SJSA1 (cell line): Measurements from ENCODE around the gene HMGB2. TPM values are rescaled to one million over a fixed set of nuclear protein-coding genes. Genes with fewer than 3 reads are reported as not detected.

Experiments
- DNase-seq, 2 experiments: peaks; one replicate each; pipeline ENCODE4 v3.0.0-alpha.2; 2015 to 2020; ENCODE audit warnings: low spot score in 2 of 2, low read depth in 1 of 2
- H3K27ac ChIP-seq: fragments of 250-450 bp; sonication (Bioruptor Pico); 2 replicates; pipeline ENCODE4 v1.5.1; 2020; ENCODE audit warnings: mild to moderate bottlenecking, moderate library complexity
- H3K27me3 ChIP-seq: fragments of 250-450 bp; sonication (Bioruptor Pico); replicated peaks from 2 replicates; pipeline ENCODE4 v1.5.1; 2020; ENCODE audit warnings: mild to moderate bottlenecking, moderate library complexity
- H3K36me3 ChIP-seq: fragments of 250-450 bp; sonication (Bioruptor Pico); 2 replicates; pipeline ENCODE4 v1.5.1; 2020; ENCODE audit warnings: mild to moderate bottlenecking
- H3K4me1 ChIP-seq: fragments of 250-450 bp; sonication (Bioruptor Pico); replicated peaks from 2 replicates; pipeline ENCODE4 v1.6.1; 2021; ENCODE audit warnings: mild to moderate bottlenecking
- H3K4me3 ChIP-seq: fragments of 250-450 bp; sonication (Bioruptor Pico); 2 replicates; pipeline ENCODE4 v1.5.1; 2020; ENCODE audit warnings: mild to moderate bottlenecking
- H3K9me3 ChIP-seq: fragments of 250-450 bp; sonication (Bioruptor Pico); replicated peaks from 2 replicates; pipeline ENCODE4 v1.5.1; 2020; ENCODE audit warnings: mild to moderate bottlenecking
- total RNA-seq: library from RNA; depleted of rRNA; stranded (reverse); fragments of >200 nt; shearing (Covaris generic); gene quantifications from 2 replicates; pipeline ENCODE4 v1.2.3, GENCODE V29; 2014

Gene HMGB2
- total RNA-seq, 1 experiment from 2014 or later, result 412 TPM

GRCh38 chr4:173328236-173328901 is 5.8 kb downstream of the HMGB2 start:
- DNase-seq, result no peak
- Histone ChIP-seq H3K27me3 (no peaks in the 10 kb centered on the region), H3K36me3 (peaks cover 56% of the 10 kb centered on the region), H3K4me3 (no peak overlapping the region), H3K27ac (no peak overlapping the region), H3K4me1 (peaks cover 11% of the 10 kb centered on the region; the same call in 1 of the 2 replicates), H3K9me3 (no peaks in the 10 kb centered on the region)

GRCh38 chr4:173325007-173325736 is 9.0 kb downstream of the HMGB2 start:
- no peaks in the 10 kb centered on the region for H3K9me3 ChIP-seq
- H3K4me3 ChIP-seq, result no peak overlapping the region

GRCh38 chr4:173319696-173320095 is 14.5 kb downstream of the HMGB2 start:
- Histone ChIP-seq H3K36me3 (no peaks in the 10 kb centered on the region), H3K4me1 (no peaks in the 10 kb centered on the region), H3K27ac (no peak overlapping the region), H3K27me3 (no peaks in the 10 kb centered on the region), H3K4me3 (no peak overlapping the region), H3K9me3 (no peaks in the 10 kb centered on the region)
- no peak for DNase-seq

More at GRCh38 chr4:173325007-173325736, 9.0 kb downstream of the HMGB2 start:
- Histone ChIP-seq H3K36me3 (peaks cover 26% of the 10 kb centered on the region), H3K27me3 (no peaks in the 10 kb centered on the region), H3K27ac (no peak overlapping the region), H3K4me1 (no peaks in the 10 kb centered on the region)
- DNase-seq, result no peak

GRCh38 chr4:173318648-173319211 is 15.4 kb downstream of the HMGB2 start:
- H3K9me3 ChIP-seq, result no peaks in the 10 kb centered on the region
- no peaks in the 10 kb centered on the region for H3K27me3 ChIP-seq
- H3K4me3 ChIP-seq, result no peak overlapping the region
- H3K36me3 ChIP-seq, result no peaks in the 10 kb centered on the region
- H3K4me1 ChIP-seq, result no peaks in the 10 kb centered on the region
- H3K27ac ChIP-seq, result no peak overlapping the region
- peak in 1 of 2 experiments; percentile 42 for DNase-seq

GRCh38 chr4:173318240-173318639 is 15.9 kb downstream of the HMGB2 start:
- Histone ChIP-seq H3K36me3 (no peaks in the 10 kb centered on the region), H3K4me1 (no peaks in the 10 kb centered on the region), H3K27ac (no peak overlapping the region), H3K9me3 (no peaks in the 10 kb centered on the region), H3K27me3 (no peaks in the 10 kb centered on the region), H3K4me3 (no peak overlapping the region)
- no peak for DNase-seq

GRCh38 chr4:173317004-173317403 is 17.2 kb downstream of the HMGB2 start:
- DNase-seq, result no peak
- H3K27ac ChIP-seq, result no peak overlapping the region
- H3K27me3 ChIP-seq, result no peaks in the 10 kb centered on the region
- H3K4me3 ChIP-seq, result no peak overlapping the region
- no peaks in the 10 kb centered on the region for H3K4me1 ChIP-seq
- H3K36me3 ChIP-seq, result no peaks in the 10 kb centered on the region
- no peaks in the 10 kb centered on the region for H3K9me3 ChIP-seq

GRCh38 chr4:173316060-173316459 is 18.1 kb downstream of the HMGB2 start:
- H3K27me3 ChIP-seq, result no peaks in the 10 kb centered on the region
- no peaks in the 10 kb centered on the region for H3K9me3 ChIP-seq
- no peaks in the 10 kb centered on the region for H3K4me1 ChIP-seq
- no peak overlapping the region for H3K4me3 ChIP-seq
- no peaks in the 10 kb centered on the region for H3K36me3 ChIP-seq
- DNase-seq, result no peak
- no peak overlapping the region for H3K27ac ChIP-seq

- Histone ChIP-seq H3K4me1 (no peaks in the 10 kb centered on the region), H3K27ac (no peak overlapping the region), H3K36me3 (no peaks in the 10 kb centered on the region), H3K4me3 (no peak overlapping the region), H3K27me3 (no peaks in the 10 kb centered on the region), H3K9me3 (no peaks in the 10 kb centered on the region)
- no peak for DNase-seq
Observed at GRCh38 chr4:173314715-173315114, 19.4 kb downstream of the HMGB2 start.

GRCh38 chr4:173311368-173311767 is 22.8 kb downstream of the HMGB2 start:
- Histone ChIP-seq H3K27ac (no peak overlapping the region), H3K4me3 (no peak overlapping the region), H3K9me3 (no peaks in the 10 kb centered on the region), H3K36me3 (no peaks in the 10 kb centered on the region), H3K4me1 (no peaks in the 10 kb centered on the region), H3K27me3 (no peaks in the 10 kb centered on the region)
- no peak for DNase-seq

- Histone ChIP-seq H3K27me3 (no peaks in the 10 kb centered on the region), H3K36me3 (no peaks in the 10 kb centered on the region), H3K4me1 (no peaks in the 10 kb centered on the region), H3K27ac (no peak overlapping the region), H3K9me3 (no peaks in the 10 kb centered on the region), H3K4me3 (no peak overlapping the region)
- no peak for DNase-seq
Observed at GRCh38 chr4:173307778-173308177, 26.4 kb downstream of the HMGB2 start.

GRCh38 chr4:173301518-173302201 is 32.5 kb downstream of the HMGB2 start:
- no peaks in the 10 kb centered on the region for H3K4me1 ChIP-seq
- H3K27me3 ChIP-seq, result no peaks in the 10 kb centered on the region
- H3K27ac ChIP-seq, result no peak overlapping the region
- no peaks in the 10 kb centered on the region for H3K36me3 ChIP-seq
- no peak overlapping the region for H3K4me3 ChIP-seq
- DNase-seq, result peak in 1 of 2 experiments; percentile 19
- H3K9me3 ChIP-seq, result no peaks in the 10 kb centered on the region

- Histone ChIP-seq H3K4me3 (no peak overlapping the region), H3K27ac (no peak overlapping the region)
Observed at GRCh38 chr4:173294444-173294843, 39.7 kb downstream of the HMGB2 start.

GRCh38 chr4:173293663-173294062 is 40.5 kb downstream of the HMGB2 start:
- Histone ChIP-seq H3K27ac (no peak overlapping the region), H3K36me3 (no peaks in the 10 kb centered on the region), H3K27me3 (no peaks in the 10 kb centered on the region), H3K9me3 (no peaks in the 10 kb centered on the region), H3K4me3 (no peak overlapping the region), H3K4me1 (no peaks in the 10 kb centered on the region)
- no peak for DNase-seq

More at GRCh38 chr4:173294444-173294843, 39.7 kb downstream of the HMGB2 start:
- Histone ChIP-seq H3K4me1 (no peaks in the 10 kb centered on the region), H3K27me3 (no peaks in the 10 kb centered on the region), H3K9me3 (no peaks in the 10 kb centered on the region), H3K36me3 (no peaks in the 10 kb centered on the region)
- no peak for DNase-seq

GRCh38 chr4:173291899-173292298 is 42.3 kb downstream of the HMGB2 start:
- no peaks in the 10 kb centered on the region for H3K9me3 ChIP-seq
- no peaks in the 10 kb centered on the region for H3K27me3 ChIP-seq
- no peak overlapping the region for H3K4me3 ChIP-seq
- no peaks in the 10 kb centered on the region for H3K4me1 ChIP-seq
- no peaks in the 10 kb centered on the region for H3K36me3 ChIP-seq
- H3K27ac ChIP-seq, result no peak overlapping the region
- no peak for DNase-seq
